B cell (primary cell): ENCODE measurements around the gene MPZL1.

Experiments used
- EZH2 ChIP-seq: IDR thresholded peaks from 2 replicates; pipeline ENCODE4 v1.6.1; 2012; ENCODE audit warnings: borderline replicate concordance, low read depth, mild to moderate bottlenecking, moderate library complexity, low read length; ENCODE audit not compliant: insufficient read depth, poor library complexity, severe bottlenecking
- TF ChIP-seq, protein P1 (sequence below): fragments of 200-600 bp; IDR thresholded peaks from one replicate; pipeline ENCODE4 v1.8.0; 2022; ENCODE audit warnings: antibody characterized with exemption, mild to moderate bottlenecking

GRCh38 chr1:167749741-167750140, 28.0 kb downstream of the MPZL1 start:
- TF ChIP-seq, protein P1, sequence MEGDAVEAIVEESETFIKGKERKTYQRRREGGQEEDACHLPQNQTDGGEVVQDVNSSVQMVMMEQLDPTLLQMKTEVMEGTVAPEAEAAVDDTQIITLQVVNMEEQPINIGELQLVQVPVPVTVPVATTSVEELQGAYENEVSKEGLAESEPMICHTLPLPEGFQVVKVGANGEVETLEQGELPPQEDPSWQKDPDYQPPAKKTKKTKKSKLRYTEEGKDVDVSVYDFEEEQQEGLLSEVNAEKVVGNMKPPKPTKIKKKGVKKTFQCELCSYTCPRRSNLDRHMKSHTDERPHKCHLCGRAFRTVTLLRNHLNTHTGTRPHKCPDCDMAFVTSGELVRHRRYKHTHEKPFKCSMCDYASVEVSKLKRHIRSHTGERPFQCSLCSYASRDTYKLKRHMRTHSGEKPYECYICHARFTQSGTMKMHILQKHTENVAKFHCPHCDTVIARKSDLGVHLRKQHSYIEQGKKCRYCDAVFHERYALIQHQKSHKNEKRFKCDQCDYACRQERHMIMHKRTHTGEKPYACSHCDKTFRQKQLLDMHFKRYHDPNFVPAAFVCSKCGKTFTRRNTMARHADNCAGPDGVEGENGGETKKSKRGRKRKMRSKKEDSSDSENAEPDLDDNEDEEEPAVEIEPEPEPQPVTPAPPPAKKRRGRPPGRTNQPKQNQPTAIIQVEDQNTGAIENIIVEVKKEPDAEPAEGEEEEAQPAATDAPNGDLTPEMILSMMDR: no peak
- TF ChIP-seq EZH2: no peak
